ENCODE data around the gene PMCH.
"Not testable (repeated sequence)": the region's sequence is repeated elsewhere in the genome, so short reads cannot be mapped to it uniquely, and the experiment has no call there.

The PMCH gene

DNA sequence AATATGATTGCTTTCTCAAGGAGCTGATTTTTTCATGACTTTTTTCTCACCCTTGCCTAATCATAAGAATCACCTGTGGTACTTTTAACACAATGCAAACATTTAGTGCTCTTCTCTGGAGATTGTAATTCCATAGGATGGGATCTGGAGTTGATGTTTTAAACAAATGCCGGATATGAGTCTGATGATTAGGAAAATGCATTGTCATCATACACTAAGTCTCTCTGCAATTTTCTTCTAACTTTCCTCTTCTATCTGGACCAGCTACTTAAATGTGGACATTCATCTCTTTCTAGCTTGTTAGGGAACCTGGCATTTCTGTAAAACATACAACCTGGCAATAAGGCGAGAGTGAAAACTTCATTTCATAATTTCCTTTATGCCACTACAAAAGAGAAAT is 23.5 kb downstream of the PMCH start:
- DNase-seq (ENCODE audit: insufficient read length, low spot score) = no peak
- FAIRE-seq = no peak
- TF ChIP-seq, protein P1, sequence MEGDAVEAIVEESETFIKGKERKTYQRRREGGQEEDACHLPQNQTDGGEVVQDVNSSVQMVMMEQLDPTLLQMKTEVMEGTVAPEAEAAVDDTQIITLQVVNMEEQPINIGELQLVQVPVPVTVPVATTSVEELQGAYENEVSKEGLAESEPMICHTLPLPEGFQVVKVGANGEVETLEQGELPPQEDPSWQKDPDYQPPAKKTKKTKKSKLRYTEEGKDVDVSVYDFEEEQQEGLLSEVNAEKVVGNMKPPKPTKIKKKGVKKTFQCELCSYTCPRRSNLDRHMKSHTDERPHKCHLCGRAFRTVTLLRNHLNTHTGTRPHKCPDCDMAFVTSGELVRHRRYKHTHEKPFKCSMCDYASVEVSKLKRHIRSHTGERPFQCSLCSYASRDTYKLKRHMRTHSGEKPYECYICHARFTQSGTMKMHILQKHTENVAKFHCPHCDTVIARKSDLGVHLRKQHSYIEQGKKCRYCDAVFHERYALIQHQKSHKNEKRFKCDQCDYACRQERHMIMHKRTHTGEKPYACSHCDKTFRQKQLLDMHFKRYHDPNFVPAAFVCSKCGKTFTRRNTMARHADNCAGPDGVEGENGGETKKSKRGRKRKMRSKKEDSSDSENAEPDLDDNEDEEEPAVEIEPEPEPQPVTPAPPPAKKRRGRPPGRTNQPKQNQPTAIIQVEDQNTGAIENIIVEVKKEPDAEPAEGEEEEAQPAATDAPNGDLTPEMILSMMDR (IDR thresholded peaks at IDR 0.05; ENCODE audit: insufficient read depth, missing control alignments) = no peak

DNA sequence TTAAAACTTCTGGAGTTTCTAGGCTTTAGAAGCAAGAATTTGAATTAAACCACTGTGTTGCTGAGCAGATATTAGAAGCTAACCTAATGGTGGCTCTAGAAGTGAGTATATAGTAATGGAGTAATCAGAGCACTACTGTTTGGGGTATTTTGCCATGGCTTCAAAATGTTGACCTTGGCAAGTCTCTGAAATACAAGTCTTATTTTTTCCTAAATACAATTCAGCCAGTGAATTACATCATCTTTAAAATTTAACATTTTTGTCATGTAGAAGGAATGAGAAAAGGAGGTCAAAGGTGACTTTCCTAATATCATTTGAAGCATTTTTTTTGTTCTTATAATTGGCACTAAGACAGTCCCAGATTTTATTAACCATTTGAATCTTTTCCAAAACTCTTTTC is 25.2 kb downstream of the PMCH start:
- no peak for DNase-seq (ENCODE audit: insufficient read length, low spot score)
- TF ChIP-seq, protein P1 (IDR thresholded peaks at IDR 0.05; ENCODE audit: insufficient read depth, missing control alignments) = no peak
- no peak for FAIRE-seq

- TF ChIP-seq, protein P1 (IDR thresholded peaks at IDR 0.05; ENCODE audit: insufficient read depth, missing control alignments) = no peak
- FAIRE-seq (no peak), DNase-seq (ENCODE audit: insufficient read length, low spot score) (no peak)
Observed at GRCh38 chr12:102171951-102172350, 25.7 kb downstream of the PMCH start.

DNA sequence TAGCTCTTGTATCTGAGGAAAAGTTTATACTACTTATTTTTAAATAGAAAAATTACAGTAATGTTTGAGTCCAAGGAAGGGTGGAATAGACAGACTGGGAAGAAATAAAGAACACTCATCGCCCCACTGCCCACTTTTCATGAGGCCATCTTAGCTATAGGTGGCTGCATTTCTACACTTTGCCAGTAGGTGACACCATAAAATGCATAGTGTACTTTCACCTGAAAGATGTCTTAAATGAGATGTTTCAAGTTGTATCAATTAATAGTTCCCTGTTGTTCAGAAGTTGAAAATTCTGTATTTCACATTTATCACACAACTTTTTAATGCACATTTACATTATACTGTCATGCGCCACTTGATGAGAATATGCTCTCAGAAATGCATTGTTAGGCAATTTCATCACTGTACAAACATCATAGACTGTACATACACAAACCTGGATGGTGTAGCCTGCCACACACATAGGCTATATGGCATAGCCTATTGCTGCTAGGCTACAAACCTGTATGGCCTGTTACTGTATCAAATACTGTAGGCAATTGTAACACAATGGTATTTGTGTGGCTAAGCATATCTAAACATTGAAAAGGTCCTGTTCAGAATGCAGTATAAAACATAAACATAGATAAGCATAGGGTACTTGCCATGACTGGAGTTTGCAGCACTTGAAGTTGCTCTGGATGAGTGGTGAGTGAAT is 27.6 kb downstream of the PMCH start:
- peak; percentile 81 for FAIRE-seq
- TF ChIP-seq, protein P1 (IDR thresholded peaks at IDR 0.05; ENCODE audit: insufficient read depth, missing control alignments) = peak; percentile 67
- DNase-seq (ENCODE audit: insufficient read length, low spot score) = no peak

- no peak for FAIRE-seq
- DNase-seq (ENCODE audit: insufficient read length, low spot score) = no peak
- TF ChIP-seq, protein P1 (IDR thresholded peaks at IDR 0.05; ENCODE audit: insufficient read depth, missing control alignments) = no peak
Observed at GRCh38 chr12:102167821-102168604, 29.6 kb downstream of the PMCH start.

- TF ChIP-seq, protein P1 (IDR thresholded peaks at IDR 0.05; ENCODE audit: insufficient read depth, missing control alignments) = no peak
- no peak for FAIRE-seq
- DNase-seq (ENCODE audit: insufficient read length, low spot score) = no peak
Observed at GRCh38 chr12:102163383-102163782, 34.2 kb downstream of the PMCH start.

DNA sequence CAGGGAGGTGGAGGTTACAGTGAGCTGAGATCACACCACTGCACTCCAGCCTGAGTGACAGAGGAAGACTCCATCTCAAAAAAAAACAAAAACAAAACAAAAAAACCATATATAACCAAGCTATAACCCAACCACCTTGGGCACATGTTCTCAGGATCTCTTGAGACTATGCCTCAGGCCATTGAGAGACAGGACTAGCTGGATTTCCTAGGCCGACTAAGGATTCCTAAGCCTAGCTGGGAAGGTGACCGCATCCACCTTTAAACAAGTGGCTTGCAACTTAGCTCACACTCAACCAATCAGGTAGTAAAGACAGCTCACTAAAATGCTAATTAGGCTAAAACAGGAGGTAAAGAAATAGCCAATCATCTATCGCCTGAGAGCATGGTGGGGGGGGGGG is 42.4 kb downstream of the PMCH start:
- not testable (repeated sequence) for DNase-seq (ENCODE audit: insufficient read length, low spot score); FAIRE-seq

- DNase-seq (ENCODE audit: insufficient read length, low spot score); FAIRE-seq: not testable (repeated sequence)
Observed at GRCh38 chr12:102147062-102147587, 50.5 kb downstream of the PMCH start.

All from D721Med (cell line).